DND-41 (cell line): ENCODE results near the gene ATP6V0B.

Experiments
- ATAC-seq: fragments of 200-7000 bp; cut with Tn5 transposase; 3 replicates; pipeline ENCODE4 v1.9.1; 2021; ENCODE audit warnings: low read depth; ENCODE audit not compliant: insufficient read depth
- DNase-seq: peaks from one replicate; pipeline ENCODE4 v3.0.0-alpha.2; 2020
- H2AFZ ChIP-seq: 2 replicates; pipeline ENCODE4 v1.6.0; 2012; ENCODE audit warnings: low read depth, low read length
- H3K27ac ChIP-seq: 2 replicates; pipeline ENCODE4 v1.5.1; 2012; ENCODE audit warnings: low read length, inconsistent platforms
- H3K27me3 ChIP-seq: fragments of 200-600 bp; sonication (generic); 2 replicates; pipeline ENCODE4 v1.6.0; 2012; ENCODE audit warnings: low read length, mild to moderate bottlenecking, inconsistent platforms; ENCODE audit not compliant: insufficient read depth, poor library complexity
- H3K36me3 ChIP-seq: 2 replicates; pipeline ENCODE4 v1.5.1; 2012; ENCODE audit warnings: low read length, inconsistent platforms; ENCODE audit not compliant: insufficient read depth
- H3K4me1 ChIP-seq: 2 replicates; pipeline ENCODE4 v1.5.1; 2012; ENCODE audit warnings: mild to moderate bottlenecking, low read length; ENCODE audit not compliant: insufficient read depth
- H3K4me2 ChIP-seq: 2 replicates; pipeline ENCODE4 v1.6.0; 2012; ENCODE audit warnings: mild to moderate bottlenecking, moderate library complexity, low read length, inconsistent platforms; ENCODE audit not compliant: insufficient read depth
- H3K4me3 ChIP-seq, 2 experiments: fragments of 200-600 bp in 1 of 2; shearing (Covaris generic) in 1 of 2; 2 replicates each; pipeline ENCODE4 v1.5.1; 2012 to 2016; ENCODE audit warnings: inconsistent platforms in 2 of 2, low read length in 2 of 2, mild to moderate bottlenecking in 2 of 2, low read depth in 1 of 2, moderate library complexity in 1 of 2
- H3K79me2 ChIP-seq: 2 replicates; pipeline ENCODE4 v1.6.0; 2012; ENCODE audit warnings: low read length, inconsistent platforms; ENCODE audit not compliant: insufficient read depth
- H3K9ac ChIP-seq: 2 replicates; pipeline ENCODE4 v1.6.0; 2012; ENCODE audit warnings: low read depth, mild to moderate bottlenecking, inconsistent platforms, low read length, moderate library complexity
- H3K9me3 ChIP-seq: 2 replicates; pipeline ENCODE4 v1.5.1; 2012; ENCODE audit warnings: low read length, moderate library complexity, mild to moderate bottlenecking, inconsistent platforms; ENCODE audit not compliant: insufficient read depth, severe bottlenecking
- H4K20me1 ChIP-seq: 2 replicates; pipeline ENCODE4 v1.6.0; 2012; ENCODE audit warnings: low read length; ENCODE audit not compliant: insufficient read depth
- EZH2 ChIP-seq: IDR thresholded peaks from 3 replicates; pipeline ENCODE4 v1.6.1; 2012; ENCODE audit warnings: borderline replicate concordance, low read depth, mild to moderate bottlenecking, moderate library complexity, low read length, inconsistent platforms; ENCODE audit not compliant: severe bottlenecking
- TF ChIP-seq, protein P1 (sequence below): IDR thresholded peaks from 2 replicates; pipeline ENCODE4 v1.5.1; 2012; ENCODE audit warnings: borderline replicate concordance, low read length, moderate library complexity, mild to moderate bottlenecking; ENCODE audit not compliant: poor library complexity, severe bottlenecking; ENCODE audit errors: extremely low read depth

Gene ATP6V0B

DNA sequence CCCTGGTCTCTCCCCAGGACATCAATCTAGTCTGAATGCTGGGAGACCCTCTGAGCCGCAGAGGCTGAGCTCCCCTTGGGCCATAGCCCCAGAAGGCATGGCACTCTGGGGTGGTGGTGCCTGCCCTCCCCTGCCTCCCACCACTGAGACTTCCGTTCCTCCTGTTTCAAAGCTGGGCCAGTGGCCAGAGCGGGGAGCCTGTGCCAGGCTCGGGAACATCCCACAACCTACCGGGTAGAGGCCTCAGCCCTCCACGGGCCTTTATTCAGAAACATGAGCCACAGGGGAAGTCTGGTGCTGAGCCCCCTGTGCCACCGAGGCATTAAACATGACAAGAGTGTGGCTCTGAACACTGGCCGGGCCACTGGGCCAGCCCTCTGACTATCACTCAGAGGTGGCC, 24.7 kb downstream of the ATP6V0B start:
- H3K79me2 ChIP-seq = no peaks in the 10 kb centered on the region
- TF ChIP-seq EZH2 = no peak
- TF ChIP-seq, protein P1, sequence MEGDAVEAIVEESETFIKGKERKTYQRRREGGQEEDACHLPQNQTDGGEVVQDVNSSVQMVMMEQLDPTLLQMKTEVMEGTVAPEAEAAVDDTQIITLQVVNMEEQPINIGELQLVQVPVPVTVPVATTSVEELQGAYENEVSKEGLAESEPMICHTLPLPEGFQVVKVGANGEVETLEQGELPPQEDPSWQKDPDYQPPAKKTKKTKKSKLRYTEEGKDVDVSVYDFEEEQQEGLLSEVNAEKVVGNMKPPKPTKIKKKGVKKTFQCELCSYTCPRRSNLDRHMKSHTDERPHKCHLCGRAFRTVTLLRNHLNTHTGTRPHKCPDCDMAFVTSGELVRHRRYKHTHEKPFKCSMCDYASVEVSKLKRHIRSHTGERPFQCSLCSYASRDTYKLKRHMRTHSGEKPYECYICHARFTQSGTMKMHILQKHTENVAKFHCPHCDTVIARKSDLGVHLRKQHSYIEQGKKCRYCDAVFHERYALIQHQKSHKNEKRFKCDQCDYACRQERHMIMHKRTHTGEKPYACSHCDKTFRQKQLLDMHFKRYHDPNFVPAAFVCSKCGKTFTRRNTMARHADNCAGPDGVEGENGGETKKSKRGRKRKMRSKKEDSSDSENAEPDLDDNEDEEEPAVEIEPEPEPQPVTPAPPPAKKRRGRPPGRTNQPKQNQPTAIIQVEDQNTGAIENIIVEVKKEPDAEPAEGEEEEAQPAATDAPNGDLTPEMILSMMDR = no peak
- H2AFZ ChIP-seq = no peak overlapping the region
- no peak overlapping the region for H3K27ac ChIP-seq
- H4K20me1 ChIP-seq = peaks cover 4% of the 10 kb centered on the region; the same call in 1 of the 2 replicates
- no peaks in the 10 kb centered on the region for H3K36me3 ChIP-seq
- ATAC-seq (no peak), DNase-seq (no peak)
- H3K4me3 ChIP-seq = no peak overlapping the region
- no peaks in the 10 kb centered on the region for H3K4me1 ChIP-seq
- no peak overlapping the region for H3K4me2 ChIP-seq
- H3K27me3 ChIP-seq = no peaks in the 10 kb centered on the region
- H3K9me3 ChIP-seq = no peaks in the 10 kb centered on the region
- no peak overlapping the region for H3K9ac ChIP-seq

DNA sequence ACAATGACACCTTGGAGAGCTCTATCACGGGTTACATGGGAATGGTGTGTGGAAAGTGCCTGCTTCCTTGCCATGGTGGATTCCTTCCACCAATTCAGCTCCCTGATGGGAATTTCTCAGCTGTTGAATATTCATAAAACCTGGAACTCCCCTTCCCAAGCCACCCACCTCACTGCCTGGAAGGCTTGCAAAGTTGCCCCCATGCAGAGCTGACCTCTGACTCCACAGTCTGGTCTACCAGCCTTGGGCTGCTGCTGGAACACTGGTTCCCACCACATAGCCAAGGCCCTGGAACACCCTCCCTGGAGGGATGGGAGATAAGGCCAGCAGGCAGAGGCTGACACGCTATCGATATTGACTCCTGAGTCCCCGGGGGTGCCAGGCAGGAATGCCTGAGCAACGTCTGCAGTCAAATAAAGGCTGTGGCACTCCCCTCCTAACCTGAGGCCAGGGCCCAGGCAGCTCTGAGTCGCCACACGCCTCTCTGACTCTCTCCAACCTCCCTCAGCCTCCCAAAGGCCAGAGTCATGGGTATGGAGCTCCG, 25.4 kb downstream of the ATP6V0B start:
- no peak for ATAC-seq

DNA sequence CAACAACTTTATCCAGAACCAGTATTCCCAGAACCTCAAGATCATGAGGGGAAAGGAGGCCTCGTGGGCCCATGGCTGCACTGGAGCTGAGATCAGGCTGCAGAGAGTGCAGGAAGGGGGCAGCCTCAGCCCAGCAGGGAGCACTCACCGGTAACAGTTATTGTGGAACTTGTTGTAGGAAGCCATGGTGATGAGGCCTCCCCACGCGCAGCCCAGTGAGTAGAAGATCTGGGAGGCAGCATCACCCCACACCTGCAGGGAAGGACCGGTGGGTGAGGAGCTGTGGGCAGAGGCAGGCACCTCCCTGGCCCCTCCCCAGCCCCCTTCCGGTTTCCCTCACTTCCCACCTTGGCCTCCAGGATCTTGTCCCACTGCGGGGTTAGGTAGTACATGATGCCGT, 27.4 kb downstream of the ATP6V0B start:
- no peak for TF ChIP-seq EZH2
- TF ChIP-seq, protein P1 = no peak
- Histone ChIP-seq H3K36me3 (no peaks in the 10 kb centered on the region), H3K27me3 (no peaks in the 10 kb centered on the region), H4K20me1 (no peaks in the 10 kb centered on the region; the same call in 1 of the 2 replicates), H3K9ac (no peak overlapping the region), H3K4me3 (no peak overlapping the region), H3K79me2 (no peaks in the 10 kb centered on the region), H3K4me2 (no peak overlapping the region), H2AFZ (no peak overlapping the region), H3K4me1 (no peaks in the 10 kb centered on the region), H3K27ac (no peak overlapping the region), H3K9me3 (no peaks in the 10 kb centered on the region)
- no peak for ATAC-seq
- DNase-seq = no peak

More for the DNA sequence above, 25.4 kb downstream of the ATP6V0B start:
- no peak for DNase-seq
- TF ChIP-seq EZH2 = no peak
- TF ChIP-seq, protein P1 = no peak
- H2AFZ ChIP-seq = no peak overlapping the region
- no peaks in the 10 kb centered on the region for H3K9me3 ChIP-seq
- H3K27ac ChIP-seq = no peak overlapping the region
- no peak overlapping the region for H3K9ac ChIP-seq
- no peaks in the 10 kb centered on the region for H3K4me1 ChIP-seq
- no peaks in the 10 kb centered on the region for H3K27me3 ChIP-seq
- H4K20me1 ChIP-seq = no peaks in the 10 kb centered on the region; the same call in 1 of the 2 replicates
- no peaks in the 10 kb centered on the region for H3K79me2 ChIP-seq
- H3K36me3 ChIP-seq = no peaks in the 10 kb centered on the region
- H3K4me3 ChIP-seq = no peak overlapping the region
- no peak overlapping the region for H3K4me2 ChIP-seq
